GM18517 (cell line): ENCODE results near the gene PUS7L.

Experiments used
- ATAC-seq: cut with Tn5 transposase; IDR thresholded peaks from one replicate; pipeline ENCODE4 v1.9.1; 2021; ENCODE audit warnings: mild to moderate bottlenecking, moderate library complexity; ENCODE audit not compliant: unreplicated experiment

Gene PUS7L

GRCh38 chr12:43669373-43669772 lies 89.2 kb downstream of the PUS7L start:
- ATAC-seq, result no peak
